ENCODE data around the gene NEBL.
A peak's percentile ranks its signal among the peaks of the same experiment; 100 is the strongest.

NEBL gene

DNA sequence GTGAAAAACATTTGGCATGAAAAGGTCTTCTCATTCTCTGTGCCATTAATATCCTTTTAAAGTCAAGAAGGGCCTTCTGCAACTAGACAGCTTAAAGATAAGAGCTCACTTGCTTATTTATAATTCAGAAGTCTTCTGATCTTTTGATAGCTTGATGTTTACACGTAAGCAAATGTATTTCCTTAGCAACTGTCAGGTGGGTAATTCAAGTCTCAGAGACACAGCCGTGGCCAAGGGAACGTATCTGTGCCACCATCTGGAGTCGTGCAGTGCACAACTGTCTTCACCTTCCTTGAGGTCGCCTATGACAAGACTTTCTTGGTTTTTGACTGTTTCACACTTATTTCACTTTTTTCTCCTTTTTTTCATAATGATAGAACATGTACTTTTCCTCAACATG lies 4.0 kb upstream of the NEBL start:
- no peak for TF ChIP-seq ZFX (IDR thresholded peaks at IDR 0.05)
- TF ChIP-seq, protein P1, sequence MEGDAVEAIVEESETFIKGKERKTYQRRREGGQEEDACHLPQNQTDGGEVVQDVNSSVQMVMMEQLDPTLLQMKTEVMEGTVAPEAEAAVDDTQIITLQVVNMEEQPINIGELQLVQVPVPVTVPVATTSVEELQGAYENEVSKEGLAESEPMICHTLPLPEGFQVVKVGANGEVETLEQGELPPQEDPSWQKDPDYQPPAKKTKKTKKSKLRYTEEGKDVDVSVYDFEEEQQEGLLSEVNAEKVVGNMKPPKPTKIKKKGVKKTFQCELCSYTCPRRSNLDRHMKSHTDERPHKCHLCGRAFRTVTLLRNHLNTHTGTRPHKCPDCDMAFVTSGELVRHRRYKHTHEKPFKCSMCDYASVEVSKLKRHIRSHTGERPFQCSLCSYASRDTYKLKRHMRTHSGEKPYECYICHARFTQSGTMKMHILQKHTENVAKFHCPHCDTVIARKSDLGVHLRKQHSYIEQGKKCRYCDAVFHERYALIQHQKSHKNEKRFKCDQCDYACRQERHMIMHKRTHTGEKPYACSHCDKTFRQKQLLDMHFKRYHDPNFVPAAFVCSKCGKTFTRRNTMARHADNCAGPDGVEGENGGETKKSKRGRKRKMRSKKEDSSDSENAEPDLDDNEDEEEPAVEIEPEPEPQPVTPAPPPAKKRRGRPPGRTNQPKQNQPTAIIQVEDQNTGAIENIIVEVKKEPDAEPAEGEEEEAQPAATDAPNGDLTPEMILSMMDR (conservative IDR thresholded peaks at IDR 0.05): no peak
- no peak overlapping the region for H3K27ac ChIP-seq

DNA sequence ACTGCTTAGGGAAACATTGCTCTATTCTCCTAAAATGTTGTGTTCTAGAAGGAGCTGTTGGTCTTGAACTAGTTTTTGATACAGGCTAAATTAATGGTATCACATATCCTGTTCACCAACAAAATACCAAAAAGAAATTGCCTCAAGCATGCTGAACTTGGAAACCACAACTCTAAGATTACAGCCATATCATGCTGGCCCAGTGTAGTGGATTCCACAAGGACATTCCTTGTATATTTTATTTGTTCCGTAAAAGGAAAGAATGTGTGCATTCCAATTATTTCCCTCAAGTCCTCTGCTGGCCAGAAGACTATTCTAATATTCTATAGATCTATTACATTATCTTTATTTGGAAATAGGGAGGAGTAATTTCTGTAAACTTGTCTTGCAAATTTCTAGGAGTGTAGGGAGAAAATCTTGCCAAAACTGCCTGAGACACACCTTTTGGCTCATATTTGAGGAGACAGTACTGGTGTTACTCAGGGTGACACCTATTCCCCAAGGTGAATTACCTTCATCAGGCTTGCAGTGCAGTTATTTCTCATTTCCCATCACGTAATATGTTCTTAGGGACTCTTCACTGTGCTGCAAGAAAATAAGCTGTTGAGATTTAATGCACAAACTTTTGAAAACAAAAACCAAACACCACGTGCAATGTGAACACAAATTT lies 1.9 kb upstream of the NEBL start:
- no peak overlapping the region for H3K27ac ChIP-seq
- TF ChIP-seq ZFX (IDR thresholded peaks at IDR 0.05): no peak
- TF ChIP-seq, protein P1 (conservative IDR thresholded peaks at IDR 0.05): no peak

DNA sequence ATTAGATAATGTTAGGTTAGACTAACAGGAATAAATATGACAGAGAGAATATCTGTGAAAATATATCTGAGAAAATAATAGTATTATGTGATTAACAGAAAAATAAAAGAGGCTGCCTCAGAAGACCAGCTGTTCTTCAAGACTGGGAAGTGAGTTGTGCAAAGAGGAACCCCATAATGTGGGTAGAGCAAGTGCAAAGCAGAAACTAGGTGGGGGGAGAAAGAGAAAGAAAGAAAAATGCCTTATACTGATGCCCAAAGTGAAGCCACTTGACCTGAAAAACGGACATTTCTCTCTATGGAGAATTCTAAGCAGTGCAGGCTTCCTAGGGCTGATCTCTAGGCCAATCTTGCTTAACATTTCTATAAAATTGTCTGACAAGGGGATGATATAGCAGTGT lies 3.8 kb downstream of the NEBL start:
- TF ChIP-seq ZFX (IDR thresholded peaks at IDR 0.05): no peak
- TF ChIP-seq, protein P1 (conservative IDR thresholded peaks at IDR 0.05): no peak
- no peak overlapping the region for H3K27ac ChIP-seq

DNA sequence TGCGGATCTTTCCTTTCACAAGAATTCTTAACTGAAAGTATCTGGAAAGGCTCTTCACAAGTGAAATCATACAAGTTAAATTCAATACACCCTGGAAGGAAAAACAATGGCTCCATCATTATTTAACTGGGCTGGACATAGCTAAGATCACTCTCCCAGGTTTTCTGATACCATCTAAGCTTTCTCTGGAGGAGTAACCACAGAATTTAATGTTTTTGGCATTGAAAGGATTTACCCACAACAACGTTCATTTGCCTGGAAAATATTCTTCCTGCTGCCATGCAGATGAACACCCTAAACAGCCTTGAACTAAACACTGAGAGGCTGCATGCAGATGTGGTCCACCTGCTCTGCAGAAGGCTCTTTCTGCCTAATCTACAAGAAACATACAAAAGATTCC lies 4.3 kb downstream of the NEBL start:
- H3K27ac ChIP-seq: no peak overlapping the region
- TF ChIP-seq, protein P1 (conservative IDR thresholded peaks at IDR 0.05): no peak
- no peak for TF ChIP-seq ZFX (IDR thresholded peaks at IDR 0.05)

DNA sequence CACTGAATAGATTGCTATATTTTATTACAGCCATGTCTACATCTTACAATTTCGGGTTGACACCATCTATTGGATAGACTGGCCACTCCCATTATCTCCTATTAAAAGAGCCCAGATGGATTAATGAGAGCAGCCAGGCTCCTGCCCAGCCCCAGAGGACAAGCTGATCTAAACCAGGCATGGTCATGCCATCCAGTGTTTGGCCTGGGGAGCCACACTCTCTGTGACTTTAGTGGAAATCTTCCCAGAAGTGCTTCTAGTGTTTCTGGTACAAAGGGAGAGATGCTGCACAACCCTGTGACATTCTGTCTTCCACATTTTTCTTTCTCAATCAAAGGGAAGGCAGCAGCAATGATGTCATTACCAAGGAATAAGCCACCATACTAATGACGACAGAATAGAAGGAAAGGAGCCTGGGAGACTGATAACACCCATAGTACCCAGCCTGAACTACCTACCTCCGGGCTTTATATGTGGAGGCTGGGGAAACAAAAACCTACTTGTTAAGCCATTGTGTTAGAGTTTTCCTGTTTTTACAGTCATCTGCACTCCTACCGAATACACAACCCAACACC lies 5.0 kb downstream of the NEBL start:
- H3K27ac ChIP-seq: no peak overlapping the region; the same call in 1 of the 2 replicates
- TF ChIP-seq, protein P1 (conservative IDR thresholded peaks at IDR 0.05): no peak

DNA sequence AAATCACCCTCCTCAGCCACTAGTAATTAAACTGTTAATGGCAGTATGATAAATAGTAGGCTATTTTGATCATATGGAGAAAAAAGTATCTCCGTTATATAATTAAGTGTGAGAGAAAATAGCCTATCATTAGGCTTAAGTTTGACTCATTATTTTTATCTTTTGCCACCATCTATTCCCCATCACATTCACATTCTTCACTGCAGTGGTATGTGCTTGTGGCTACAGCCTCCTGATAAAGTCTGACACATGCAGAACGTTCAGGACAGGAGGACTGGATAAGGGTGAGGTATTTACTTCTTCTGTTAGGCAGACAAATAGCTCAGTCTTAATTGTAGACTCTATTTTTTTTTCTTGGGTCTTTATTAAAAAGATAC lies 5.8 kb downstream of the NEBL start:
- no peak overlapping the region for H3K27ac ChIP-seq
- no peak for TF ChIP-seq ZFX (IDR thresholded peaks at IDR 0.05)
- TF ChIP-seq, protein P1 (conservative IDR thresholded peaks at IDR 0.05): no peak

DNA sequence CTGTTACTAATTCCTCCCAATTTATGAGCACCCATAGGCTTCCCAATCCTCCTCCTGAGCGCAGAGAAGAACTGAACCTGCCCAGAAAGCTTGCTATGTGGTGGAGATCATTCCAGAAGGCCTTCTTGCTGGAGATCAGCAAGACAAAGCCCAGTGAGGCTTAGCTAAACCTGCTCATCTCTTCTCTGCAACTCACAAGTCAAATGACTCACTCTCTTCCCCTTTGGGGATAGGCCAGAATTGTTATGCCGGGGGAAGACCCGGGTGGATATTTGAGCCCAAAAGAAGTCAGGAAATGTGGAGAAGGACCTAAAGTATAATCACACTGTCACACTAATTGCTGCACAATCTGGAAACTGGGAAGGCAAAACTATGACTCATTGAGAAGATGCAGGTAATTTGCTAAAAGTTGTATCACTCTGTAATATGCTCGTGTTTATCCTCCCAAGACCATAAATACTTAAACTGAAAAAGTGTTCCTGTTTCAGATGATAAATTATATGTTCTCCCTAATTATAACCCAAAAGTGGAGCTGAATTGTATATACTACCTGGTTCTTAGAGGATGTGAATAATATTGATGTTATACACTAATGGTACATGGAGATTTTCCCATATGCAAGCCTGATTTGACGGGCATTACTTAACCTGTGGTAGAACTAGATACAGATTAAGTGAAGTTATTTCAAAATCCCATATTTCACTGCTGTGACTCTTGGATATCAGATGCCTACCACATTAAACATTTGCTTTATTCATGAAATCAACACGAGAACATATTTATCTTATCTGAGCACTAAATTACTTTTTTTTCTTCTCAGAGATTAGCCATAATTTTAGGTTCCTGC lies 6.4 kb downstream of the NEBL start:
- H3K27ac ChIP-seq: peak overlapping the region; percentile 45; the same call in 1 of the 2 replicates
- no peak for TF ChIP-seq ZFX (IDR thresholded peaks at IDR 0.05)
- TF ChIP-seq, protein P1 (conservative IDR thresholded peaks at IDR 0.05): no peak
